Frontal cortex (tissue), 4 donors: ENCODE results near the gene PITPNM2. TPM values are rescaled to one million over a fixed set of nuclear protein-coding genes. Genes with fewer than 3 reads are reported as not detected.
A peak's percentile ranks its signal among the peaks of the same experiment; 100 is the strongest.
"Not testable (repeated sequence)": the region's sequence is repeated elsewhere in the genome, so short reads cannot be mapped to it uniquely, and the experiment has no call there.

Experiments
- DNase-seq, 2 donors: peaks; one replicate each; pipeline ENCODE4 v3.0.0; 2012; ENCODE audit warnings: low spot score in 2 of 2
- FAIRE-seq: peaks from 2 replicates; lab custom pipeline; 2012; peaks lifted over from hg19 to GRCh38; lab: Jason Lieb, UNC
- total RNA-seq: library from RNA; depleted of rRNA; stranded (reverse); fragments of >200 nt; gene quantifications from one replicate; pipeline ENCODE4 v1.2.3, GENCODE V29; 2014
- donor health status: control.
- donor health status: control.
- donor health status: control.

Gene PITPNM2
- total RNA-seq, 1 donor from 2014 or later, result 4.9 TPM

DNA sequence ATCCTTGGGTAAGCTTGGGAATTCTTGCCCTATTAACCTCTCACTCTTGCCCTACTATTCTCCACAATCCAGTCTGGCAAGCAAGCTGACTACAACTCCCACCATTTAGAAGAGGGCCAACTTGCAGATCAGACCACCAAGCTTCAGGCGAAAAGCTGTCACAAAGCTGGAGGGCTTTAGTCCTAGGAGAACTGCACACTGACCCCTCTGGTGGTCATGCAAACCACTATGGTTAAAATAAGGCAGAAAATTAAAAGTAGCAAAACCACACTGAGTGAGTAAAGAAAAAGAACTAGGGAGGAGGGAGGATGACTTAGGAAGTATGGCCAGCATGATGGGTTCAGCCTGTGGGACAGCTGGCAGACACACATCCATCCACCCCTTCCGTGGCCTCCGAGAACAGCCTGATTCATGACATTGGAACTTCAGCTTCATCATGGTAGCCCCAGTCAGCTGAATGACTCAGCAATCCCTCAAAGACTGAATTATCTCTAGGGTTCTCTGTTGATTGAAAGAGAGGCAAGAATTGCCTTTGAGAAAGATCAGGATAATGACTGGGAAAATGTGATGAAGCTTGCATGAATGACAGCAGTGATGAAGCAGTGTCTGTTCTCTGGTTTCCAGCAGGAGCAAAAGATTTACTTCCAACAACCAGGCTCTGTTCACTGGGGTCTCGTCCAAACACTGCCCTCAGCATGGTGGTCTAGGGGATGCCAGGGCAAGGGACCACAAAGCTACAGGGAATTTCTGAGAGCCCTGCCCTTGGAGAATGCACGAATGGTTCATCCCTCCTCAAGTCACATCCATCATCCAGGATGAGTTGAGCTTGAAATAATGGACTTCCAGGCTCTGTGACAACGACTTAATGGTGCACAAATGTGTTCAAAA lies 24.4 kb downstream of the PITPNM2 start:
- no peak for DNase-seq
- no peak for FAIRE-seq

DNA sequence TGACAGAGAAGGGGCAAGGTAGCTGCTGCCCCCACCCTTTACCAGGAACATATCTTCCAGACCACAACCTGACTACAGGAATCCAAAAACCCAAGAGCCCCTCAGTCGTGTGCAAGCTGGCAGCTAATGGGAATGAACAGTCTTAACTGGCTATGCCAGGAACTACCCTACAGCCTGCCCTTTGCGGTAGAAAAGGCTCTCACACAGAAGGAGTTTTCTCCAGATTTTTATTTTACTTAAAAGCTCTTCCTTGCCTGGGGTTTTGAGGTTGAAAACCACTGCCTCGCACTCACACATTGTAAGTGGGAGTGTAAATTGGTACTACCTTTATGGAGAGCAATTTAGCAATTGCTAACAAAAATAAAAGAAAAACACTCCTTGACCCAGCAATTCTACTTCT lies 28.3 kb downstream of the PITPNM2 start:
- FAIRE-seq (no peak), DNase-seq (no peak)

DNA sequence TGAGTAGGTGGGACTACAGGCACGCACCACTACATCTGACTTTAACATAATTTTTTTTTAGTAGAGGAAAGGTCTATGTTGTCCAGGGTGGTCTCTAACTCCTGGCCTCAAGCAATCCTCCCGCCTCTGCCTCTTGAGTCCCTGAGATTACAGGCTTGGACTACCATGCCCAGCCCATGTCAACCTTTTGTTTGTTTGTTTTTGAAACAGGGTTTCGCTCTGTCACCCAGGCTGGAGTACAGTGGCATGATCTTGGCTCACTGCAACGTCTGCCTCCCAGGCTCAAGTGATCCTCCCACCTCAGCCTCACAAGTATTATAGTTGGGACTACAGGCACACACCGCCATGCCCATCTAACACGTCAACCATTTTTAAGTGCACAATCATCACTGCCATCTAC lies 29.2 kb downstream of the PITPNM2 start:
- DNase-seq, result no peak
- FAIRE-seq, result no peak

DNA sequence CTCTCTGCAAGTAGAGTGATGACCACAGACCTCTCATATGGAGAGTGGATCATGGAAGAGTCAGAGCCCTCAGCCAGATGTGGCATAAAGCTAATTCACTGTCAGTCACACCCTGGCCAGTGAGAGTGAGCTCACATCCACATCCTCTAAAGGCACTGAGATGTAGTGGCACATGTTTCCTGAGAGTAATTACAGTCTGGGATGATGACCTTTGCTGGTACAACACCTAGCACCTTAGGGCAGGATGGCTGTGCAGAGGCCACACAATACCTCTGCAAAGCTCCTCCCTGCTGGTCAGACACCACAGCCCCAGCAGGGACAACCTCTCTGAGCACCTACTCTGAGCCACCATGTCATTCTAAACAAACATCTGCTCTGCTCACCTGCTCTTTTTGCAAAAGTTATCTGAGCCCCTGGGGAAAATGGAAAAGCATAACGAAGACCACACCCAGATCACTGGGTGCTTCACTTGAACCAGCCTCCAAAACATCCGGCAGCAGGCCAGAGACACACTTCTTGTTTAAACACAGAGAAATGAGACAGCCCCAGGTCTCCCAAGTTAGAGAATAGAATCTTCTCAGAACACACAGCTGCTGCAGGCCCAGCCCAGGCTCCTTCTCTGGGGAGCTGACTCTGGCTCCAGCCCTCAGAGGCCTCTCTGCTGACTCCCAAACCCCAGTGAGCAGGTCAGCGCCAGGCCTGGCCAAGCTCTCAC lies 30.3 kb downstream of the PITPNM2 start:
- no peak for FAIRE-seq

DNA sequence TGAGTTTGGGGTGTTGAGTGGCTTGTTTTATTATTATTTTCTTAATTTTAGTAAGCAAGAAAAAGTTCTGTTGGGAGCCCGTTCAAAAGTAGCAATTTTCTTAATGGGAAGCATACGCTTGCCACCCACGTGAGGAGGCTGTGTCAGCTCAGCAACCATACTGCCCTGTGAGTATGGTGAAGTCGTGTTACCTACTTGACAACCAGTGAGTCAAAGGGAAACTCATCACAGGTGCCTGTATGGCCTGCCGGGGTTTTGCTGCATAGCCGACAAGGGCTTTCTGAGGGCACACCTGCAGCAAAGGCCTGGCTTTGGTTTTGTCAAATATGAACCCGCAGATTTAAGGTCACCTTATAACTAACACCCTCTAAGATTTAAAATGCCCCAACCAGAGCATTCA lies 31.1 kb downstream of the PITPNM2 start:
- FAIRE-seq, result no peak
- DNase-seq, result no peak

More for the DNA sequence above, 30.3 kb downstream of the PITPNM2 start:
- DNase-seq, result no peak

DNA sequence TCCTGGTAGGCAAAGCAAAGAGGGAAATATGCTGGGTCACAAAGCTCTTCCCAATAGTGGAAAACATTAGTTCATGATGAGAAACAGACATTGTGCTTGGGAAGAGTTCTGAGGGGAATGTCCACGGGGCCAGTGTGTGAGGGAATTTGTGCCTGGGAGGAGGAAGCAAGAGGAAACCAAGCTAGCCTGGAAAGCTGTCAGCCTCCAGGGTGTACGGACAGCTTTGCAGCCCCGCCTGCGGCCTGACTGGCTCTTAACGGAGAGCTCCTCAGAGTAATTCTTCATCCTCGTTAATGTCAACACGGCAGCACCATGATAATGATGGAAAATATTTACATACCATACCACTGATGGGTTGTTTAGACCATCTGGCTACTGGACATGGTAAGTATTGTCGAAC lies 32.4 kb downstream of the PITPNM2 start:
- DNase-seq (no peak), FAIRE-seq (no peak)

DNA sequence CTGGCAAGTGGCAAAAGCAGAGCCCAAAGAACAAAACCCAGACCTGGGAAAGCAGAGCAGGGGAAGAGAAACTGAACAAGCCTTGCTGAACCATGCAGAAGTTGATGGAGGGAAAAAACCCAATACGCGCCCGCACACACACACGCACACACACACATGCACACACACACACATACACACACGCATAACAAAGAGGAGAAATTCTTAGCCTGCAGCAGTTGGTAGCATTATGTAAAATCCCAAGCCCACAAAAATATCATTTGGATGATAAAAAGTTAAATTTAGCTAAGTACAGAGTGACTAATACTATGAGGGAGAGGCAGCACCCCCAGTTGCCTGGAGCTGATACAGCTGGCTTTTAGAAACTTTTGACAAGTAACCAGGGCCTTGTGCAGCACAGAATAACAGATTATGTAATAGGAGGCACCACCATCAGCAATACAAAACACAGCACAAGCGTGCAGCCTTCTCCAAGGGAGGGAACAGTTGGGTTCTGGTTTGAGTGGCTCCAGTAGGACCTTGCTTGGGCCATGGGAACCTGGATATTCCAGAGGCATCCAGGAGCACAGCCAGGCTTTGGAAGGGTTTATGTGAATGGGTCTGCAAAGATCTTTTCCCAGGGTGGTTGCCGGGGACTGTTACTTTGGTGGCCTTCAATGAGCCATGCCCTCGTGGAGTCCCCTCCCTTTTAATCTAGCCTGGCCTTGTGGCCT lies 35.3 kb downstream of the PITPNM2 start:
- DNase-seq (peak; percentile 34 to 64), FAIRE-seq (no peak)

DNA sequence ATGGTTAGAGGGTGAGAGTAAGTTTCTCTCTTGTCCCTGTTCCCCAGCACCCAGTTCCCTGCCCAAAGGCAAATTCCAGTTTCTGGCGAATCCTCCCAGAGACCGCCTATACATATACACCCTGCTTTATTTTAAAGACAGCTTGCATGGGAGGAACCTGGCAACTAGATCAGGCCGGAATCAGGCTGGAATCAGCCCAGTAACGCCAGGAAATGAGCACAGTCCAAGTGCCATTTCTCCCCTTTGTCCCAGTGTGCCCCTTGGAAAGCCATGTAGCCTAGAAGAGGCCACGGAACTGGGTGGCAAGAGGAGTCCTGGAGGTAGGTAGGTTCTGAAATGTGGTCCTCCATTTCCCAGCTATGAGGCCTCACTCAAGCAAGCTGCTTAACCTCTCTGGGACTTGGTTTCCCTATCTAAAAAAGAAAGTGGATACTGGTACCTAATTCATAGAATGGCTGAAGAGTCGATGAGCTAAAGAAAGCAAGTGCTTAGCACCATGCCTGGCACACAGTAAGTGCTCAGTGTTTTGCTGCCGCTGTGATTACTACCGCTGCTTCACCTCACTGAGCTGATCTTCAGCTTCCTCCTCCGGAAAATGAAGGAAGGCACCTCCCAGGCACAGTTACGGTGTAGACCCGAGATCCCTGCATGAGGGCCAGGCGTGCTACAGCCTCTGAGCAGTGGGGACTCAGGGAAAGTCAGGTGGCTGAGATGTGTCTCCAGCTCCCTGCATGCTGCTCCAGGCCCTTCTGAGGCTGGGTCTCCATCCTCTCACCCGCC lies 36.4 kb downstream of the PITPNM2 start:
- FAIRE-seq (no peak), DNase-seq (no peak)

DNA sequence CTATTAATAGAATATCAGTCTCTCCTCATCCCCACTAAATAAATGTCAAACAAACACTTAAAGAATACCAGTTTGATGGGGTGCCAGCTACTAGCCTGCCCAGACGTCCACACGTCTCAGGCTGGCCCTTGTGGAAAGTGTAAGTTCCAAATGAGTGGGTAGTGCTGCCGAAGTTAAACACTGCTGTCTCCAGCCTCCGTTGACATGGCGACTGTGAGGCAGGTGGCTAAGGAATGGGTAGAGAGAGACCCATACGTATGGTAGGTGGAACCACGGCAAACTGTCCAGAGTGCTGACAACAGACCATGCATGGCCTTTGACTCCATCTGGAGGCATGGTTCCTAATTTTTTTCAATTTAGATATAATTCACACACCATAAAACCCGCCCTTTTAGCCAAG lies 37.9 kb downstream of the PITPNM2 start:
- no peak for DNase-seq
- FAIRE-seq, result no peak

DNA sequence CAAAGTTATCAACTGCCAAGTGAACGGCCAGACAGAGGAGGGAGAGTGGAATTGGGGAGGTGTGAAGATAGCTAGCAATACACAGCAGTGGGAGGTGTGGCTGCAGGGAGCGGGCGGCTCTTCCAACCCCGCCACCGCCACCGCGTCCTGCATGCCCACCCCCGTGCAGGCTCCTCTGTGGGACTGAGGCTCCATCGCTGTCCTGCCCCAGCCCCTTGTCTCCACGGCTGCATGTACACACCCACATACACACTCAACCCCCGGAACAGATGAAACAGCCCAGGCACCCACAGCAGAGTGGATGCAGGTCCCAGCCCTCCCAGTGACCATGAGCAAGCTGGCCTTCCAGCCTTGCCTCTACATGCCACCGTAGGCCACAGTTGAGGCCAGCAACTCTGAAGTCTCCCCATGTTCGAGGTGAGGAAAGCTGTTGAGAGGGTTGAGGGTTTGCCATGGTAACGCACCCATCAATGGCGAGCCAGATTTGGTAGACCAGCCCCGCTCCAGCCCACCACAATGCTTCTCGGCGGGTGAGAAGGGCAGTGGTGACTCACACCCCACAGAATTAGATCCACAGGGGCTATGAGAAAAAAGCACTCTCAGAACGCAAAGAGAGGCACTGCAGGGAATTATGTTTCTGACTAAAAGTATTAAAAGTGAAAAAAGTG lies 39.3 kb downstream of the PITPNM2 start:
- no peak for FAIRE-seq
- no peak for DNase-seq

DNA sequence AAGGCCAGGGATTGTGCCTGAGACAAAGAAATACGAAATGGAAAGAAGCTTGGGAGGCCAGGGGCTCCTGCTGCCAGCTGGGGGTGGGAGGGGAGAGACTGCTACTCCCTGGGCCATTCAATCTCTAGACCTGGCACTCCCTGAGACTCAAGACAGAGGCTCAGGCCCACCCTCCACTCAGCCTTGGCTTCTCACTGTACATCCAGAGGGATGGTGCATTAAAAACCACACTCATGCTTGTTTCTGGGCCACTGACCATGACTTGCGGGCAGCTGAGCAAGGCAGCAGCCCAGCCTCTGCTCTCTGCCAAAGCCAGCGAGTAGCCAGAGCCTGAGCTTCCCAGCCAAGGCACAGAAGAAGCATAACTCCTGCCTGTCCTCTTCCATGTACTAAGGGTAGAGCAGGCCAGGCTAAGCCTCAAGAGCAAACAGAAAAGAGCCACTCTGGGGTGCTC lies 41.5 kb downstream of the PITPNM2 start:
- no peak for FAIRE-seq
- peak in 1 of 2 donors; percentile 31 for DNase-seq

DNA sequence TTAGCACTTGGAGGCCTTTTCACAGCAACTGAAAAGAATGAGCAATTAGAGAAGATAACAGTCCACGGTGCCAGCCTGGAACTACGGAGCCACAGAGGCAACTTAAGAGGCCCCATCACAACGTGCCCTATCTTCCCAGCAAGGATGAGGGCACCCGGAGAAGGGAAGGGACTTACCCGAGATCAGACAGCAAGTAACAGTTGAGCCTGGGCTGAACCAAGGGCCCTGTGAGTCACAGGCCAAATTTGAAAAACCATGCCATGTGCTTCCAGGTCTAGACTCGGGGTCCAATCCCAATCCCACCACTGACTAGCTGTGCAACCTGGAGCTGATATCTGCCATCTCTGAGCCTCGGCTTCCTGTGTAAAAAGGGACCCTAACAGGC lies 42.2 kb downstream of the PITPNM2 start:
- no peak for FAIRE-seq
- DNase-seq, result no peak

DNA sequence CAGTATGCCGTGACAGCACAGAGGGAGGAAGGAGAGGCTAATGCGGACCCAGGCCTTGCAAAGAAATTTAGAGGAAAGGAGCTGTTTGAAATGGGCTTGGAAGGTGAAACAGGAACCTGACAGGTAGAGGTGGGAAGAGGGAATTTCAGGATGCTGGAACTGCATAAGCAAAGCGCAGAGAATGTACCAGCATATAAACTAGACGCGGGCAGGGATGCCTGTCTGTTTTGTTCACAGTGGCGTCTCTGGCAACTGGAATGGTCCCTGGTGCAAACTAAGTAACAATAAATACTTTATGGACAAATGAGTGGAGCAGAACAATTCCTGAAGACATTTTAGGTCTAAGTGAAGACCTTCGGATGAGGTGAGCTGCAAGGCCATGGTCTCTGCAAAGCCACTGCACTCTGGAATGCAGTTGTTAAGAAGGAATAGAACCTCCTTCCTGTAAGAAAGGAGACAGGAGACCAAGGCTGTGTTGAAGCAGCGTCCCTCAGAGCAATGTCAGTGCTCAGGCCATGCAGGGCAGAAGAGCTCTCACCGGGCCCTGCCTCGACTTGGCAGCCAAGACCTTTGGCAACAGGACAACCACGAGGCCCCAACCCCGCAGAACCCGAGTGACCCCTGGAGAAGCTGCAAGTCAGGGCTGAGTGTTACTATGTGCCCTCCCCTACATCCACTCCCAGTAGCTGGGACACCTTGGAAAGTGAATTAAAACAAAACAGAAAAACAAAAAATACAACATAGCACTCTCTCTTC lies 42.8 kb downstream of the PITPNM2 start:
- DNase-seq, result no peak
- FAIRE-seq, result no peak

DNA sequence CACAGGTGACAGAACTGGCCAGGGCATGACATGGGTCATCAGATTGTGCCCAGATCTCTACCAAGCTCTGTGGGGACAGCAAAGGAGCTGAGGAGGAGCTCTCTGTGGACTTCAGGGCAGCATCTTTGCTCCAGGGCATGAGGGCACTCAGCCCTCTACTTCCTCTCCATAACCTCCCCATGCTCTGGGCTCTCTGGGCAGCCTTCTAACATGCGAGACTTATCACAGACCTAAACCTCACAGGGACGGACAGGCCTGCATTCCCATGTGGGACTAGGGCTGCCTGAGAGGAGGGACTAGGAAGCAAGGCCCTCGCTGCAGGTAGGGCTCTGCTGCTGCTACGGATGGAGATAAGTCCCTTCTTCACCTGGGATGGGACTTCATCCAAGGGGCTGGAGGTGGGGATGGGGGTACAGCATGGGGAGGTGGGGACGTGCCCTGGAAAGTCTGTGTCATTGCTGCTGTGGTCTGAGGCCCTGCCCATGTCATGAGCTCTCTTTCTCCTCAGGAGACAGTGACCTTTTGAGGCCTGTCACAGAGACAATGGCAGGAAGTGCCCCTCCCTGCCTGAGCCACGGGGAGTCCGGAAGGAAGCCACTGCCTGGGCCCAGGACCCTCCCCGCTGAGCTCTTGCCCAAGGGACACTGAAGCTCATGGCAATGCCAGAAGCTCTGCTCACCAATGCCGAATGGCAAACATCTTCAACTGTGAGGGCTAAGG lies 44.1 kb downstream of the PITPNM2 start:
- no peak for FAIRE-seq
- no peak for DNase-seq

DNA sequence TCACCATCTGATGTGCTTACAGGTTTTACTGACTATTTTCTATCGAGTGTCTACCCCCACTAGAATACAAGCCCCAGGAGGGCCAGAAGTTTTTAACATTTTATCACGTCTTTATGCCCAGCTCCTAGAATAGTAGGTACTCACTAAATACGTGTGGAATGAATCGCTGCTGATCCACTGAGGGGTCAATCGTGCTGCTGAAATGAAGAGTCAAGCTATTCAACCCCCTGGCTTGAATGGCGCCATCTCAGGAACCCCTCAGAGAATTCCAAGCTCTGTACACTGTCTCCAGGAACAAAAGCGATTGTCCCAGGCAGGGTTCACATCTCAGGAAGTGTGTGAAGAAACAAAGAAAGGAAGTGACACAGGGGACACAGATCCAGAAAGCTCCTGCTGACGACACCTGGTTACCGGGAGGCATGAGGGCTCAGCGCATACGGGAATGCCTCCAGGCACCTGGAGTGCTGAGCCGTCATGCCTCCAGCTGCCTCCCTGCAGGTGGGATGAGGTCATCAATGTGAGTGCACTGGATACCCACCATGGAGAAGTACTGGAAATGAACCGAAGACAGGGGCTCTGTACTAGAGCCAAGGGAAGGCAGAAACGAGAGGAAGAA lies 45.6 kb downstream of the PITPNM2 start:
- no peak for FAIRE-seq

DNA sequence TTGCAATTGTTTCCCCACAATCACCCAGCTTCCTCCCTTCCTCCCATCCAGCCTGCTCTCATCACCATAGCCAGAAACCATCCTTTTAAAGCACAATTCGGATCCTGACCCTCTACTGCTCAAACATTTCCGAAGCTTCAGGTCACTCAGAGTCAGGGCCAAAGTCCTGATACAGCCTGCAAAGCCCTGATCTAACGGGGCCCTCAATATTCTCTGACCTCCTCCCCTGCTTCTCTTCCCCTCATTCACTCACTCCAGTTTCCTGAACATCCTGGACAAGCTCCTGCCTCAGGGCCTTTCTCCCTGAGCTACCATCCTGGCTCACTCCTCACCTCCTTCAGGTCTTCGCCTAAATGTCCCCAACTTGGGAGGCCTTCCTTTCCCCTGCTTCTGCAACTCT lies 46.1 kb downstream of the PITPNM2 start:
- no peak for DNase-seq
- no peak for FAIRE-seq

More for the DNA sequence above, 45.6 kb downstream of the PITPNM2 start:
- DNase-seq, result no peak

DNA sequence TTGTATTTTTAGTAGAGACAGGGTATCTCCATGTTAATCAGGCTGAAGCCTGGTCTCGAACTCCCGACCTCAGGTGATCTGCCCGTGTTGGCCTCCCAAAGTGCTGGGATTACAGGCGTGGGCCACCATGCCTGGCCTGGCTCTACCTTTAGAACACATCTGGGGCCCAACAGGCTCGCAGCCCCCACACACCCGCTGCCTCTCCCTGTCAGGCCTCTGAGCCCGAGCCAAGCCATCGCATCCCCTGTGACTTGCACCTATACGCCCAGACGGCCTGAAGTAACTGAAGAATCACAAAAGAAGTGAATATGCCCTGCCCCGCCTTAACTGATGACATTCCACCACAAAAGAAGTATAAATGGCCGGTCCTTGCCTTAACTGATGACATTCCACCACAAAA lies 46.8 kb downstream of the PITPNM2 start:
- FAIRE-seq, DNase-seq: not testable (repeated sequence)
